MM.1S (cell line): Measurements from ENCODE around the gene KRT75.

Experiments
- DNase-seq: peaks from one replicate; pipeline ENCODE4 v3.0.0-alpha.2; 2015
- H2AFZ ChIP-seq: fragments of 300-600 bp; sonication (generic); 2 replicates; pipeline ENCODE4 v1.6.0; 2016; ENCODE audit warnings: antibody characterized with exemption, low read length
- H3F3A ChIP-seq: fragments of 300-600 bp; sonication (generic); 2 replicates; pipeline ENCODE4 v1.6.1; 2016; ENCODE audit warnings: mild to moderate bottlenecking, antibody characterized with exemption, low read length, moderate library complexity, mixed read lengths; ENCODE audit not compliant: insufficient read depth
- H3K27ac ChIP-seq: fragments of 300-600 bp; sonication (generic); 2 replicates; pipeline ENCODE4 v1.5.1; 2016; ENCODE audit warnings: mild to moderate bottlenecking, low read length
- H3K27me3 ChIP-seq: fragments of 300-600 bp; sonication (generic); replicated peaks from 2 replicates; pipeline ENCODE4 v1.6.0; 2016; ENCODE audit warnings: low read length; ENCODE audit not compliant: insufficient read depth
- H3K36me3 ChIP-seq: fragments of 300-600 bp; sonication (generic); replicated peaks from 2 replicates; pipeline ENCODE4 v1.6.1; 2016; ENCODE audit warnings: mild to moderate bottlenecking, low read length, mixed read lengths; ENCODE audit not compliant: insufficient read depth
- H3K4me1 ChIP-seq: fragments of 300-600 bp; sonication (generic); 2 replicates; pipeline ENCODE4 v1.6.1; 2016; ENCODE audit warnings: low read length, mixed read lengths
- H3K4me2 ChIP-seq: fragments of 300-600 bp; sonication (generic); 2 replicates; pipeline ENCODE4 v1.6.0; 2016; ENCODE audit warnings: low read depth, low read length
- H3K4me3 ChIP-seq: fragments of 300-600 bp; sonication (generic); 2 replicates; pipeline ENCODE4 v1.5.1; 2016; ENCODE audit warnings: low read length, mixed read lengths
- H3K79me2 ChIP-seq: fragments of 300-600 bp; sonication (generic); 2 replicates; pipeline ENCODE4 v1.6.1; 2016; ENCODE audit warnings: mixed run types, low read length, mixed read lengths
- H3K9ac ChIP-seq: fragments of 300-600 bp; sonication (generic); 2 replicates; pipeline ENCODE4 v1.6.1; 2016; ENCODE audit warnings: low read length, mixed read lengths
- H3K9me2 ChIP-seq: fragments of 300-600 bp; sonication (generic); replicated peaks from 2 replicates; pipeline ENCODE4 v1.6.1; 2016; ENCODE audit warnings: mild to moderate bottlenecking, low read length, mixed read lengths; ENCODE audit not compliant: insufficient read depth
- H3K9me3 ChIP-seq: fragments of 300-600 bp; sonication (generic); replicated peaks from 2 replicates; pipeline ENCODE4 v1.6.1; 2016; ENCODE audit warnings: mild to moderate bottlenecking, low read length, mixed read lengths; ENCODE audit not compliant: insufficient read depth
- H4K20me1 ChIP-seq: fragments of 300-600 bp; sonication (generic); 2 replicates; pipeline ENCODE4 v1.6.1; 2016; ENCODE audit warnings: mild to moderate bottlenecking, low read length, moderate library complexity, mixed read lengths; ENCODE audit not compliant: insufficient read depth
- EZH2 ChIP-seq: fragments of 300-600 bp; sonication (generic); optimal IDR thresholded peaks from 2 replicates; pipeline ENCODE3; 2017; ENCODE audit warnings: low read depth, mild to moderate bottlenecking, antibody characterized with exemption, low read length, mixed read lengths
- EZH2phosphoT487 ChIP-seq: fragments of 300-600 bp; sonication (generic); IDR thresholded peaks from 2 replicates; pipeline ENCODE4 v1.6.1; 2018; ENCODE audit warnings: antibody characterized with exemption, low read length
- TF ChIP-seq, protein P1 (sequence below): fragments of 300-600 bp; sonication (generic); IDR thresholded peaks from 2 replicates; pipeline ENCODE4 v1.5.1; 2016; ENCODE audit warnings: antibody characterized with exemption, low read length, mixed read lengths

KRT75 gene

DNA sequence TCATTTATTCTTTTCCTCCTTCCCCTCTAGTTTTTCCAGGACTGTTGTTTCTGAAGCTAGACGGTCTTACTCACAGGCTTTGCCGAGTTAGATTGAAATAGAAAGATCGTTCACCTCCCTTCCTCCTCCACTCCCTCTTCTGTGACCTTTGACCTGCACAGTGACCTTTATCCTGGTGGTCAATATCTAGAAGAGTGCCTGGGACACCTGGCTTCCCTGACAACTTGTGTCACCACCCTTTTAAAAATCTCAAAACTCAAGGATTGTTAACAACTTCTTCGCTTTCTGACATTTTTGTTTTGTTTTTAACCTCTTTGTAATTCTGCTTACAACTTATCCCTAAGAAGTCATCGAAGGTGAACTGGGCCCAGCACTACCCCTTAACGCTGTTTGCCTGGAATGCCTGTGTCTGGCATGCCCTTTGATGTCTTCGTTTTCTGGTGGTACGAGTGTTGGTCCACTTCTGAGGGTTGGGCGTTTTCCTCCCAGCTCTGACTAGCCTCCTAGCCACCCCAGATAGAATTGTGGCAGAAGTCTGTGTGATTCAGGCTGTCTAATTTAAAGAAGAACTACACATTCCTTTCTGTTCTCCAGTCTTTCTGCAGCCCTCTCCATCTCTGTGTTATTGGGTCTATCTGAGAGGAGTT lies 2.8 kb upstream of the KRT75 start:
- Histone ChIP-seq H3K9me3 (no peaks in the 10 kb centered on the region), H3K27me3 (peaks cover 70% of the 10 kb centered on the region), H3F3A (no peaks in the 10 kb centered on the region), H3K4me2 (no peak overlapping the region), H3K9ac (no peak overlapping the region), H3K4me1 (no peaks in the 10 kb centered on the region), H3K36me3 (no peaks in the 10 kb centered on the region), H3K4me3 (no peak overlapping the region), H2AFZ (no peak overlapping the region), H3K79me2 (no peaks in the 10 kb centered on the region), H3K27ac (no peak overlapping the region), H4K20me1 (no peaks in the 10 kb centered on the region), H3K9me2 (no peaks in the 10 kb centered on the region)
- no peak for DNase-seq
- TF ChIP-seq EZH2phosphoT487 (no peak), EZH2 (no peak)
- TF ChIP-seq, protein P1, sequence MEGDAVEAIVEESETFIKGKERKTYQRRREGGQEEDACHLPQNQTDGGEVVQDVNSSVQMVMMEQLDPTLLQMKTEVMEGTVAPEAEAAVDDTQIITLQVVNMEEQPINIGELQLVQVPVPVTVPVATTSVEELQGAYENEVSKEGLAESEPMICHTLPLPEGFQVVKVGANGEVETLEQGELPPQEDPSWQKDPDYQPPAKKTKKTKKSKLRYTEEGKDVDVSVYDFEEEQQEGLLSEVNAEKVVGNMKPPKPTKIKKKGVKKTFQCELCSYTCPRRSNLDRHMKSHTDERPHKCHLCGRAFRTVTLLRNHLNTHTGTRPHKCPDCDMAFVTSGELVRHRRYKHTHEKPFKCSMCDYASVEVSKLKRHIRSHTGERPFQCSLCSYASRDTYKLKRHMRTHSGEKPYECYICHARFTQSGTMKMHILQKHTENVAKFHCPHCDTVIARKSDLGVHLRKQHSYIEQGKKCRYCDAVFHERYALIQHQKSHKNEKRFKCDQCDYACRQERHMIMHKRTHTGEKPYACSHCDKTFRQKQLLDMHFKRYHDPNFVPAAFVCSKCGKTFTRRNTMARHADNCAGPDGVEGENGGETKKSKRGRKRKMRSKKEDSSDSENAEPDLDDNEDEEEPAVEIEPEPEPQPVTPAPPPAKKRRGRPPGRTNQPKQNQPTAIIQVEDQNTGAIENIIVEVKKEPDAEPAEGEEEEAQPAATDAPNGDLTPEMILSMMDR = no peak

DNA sequence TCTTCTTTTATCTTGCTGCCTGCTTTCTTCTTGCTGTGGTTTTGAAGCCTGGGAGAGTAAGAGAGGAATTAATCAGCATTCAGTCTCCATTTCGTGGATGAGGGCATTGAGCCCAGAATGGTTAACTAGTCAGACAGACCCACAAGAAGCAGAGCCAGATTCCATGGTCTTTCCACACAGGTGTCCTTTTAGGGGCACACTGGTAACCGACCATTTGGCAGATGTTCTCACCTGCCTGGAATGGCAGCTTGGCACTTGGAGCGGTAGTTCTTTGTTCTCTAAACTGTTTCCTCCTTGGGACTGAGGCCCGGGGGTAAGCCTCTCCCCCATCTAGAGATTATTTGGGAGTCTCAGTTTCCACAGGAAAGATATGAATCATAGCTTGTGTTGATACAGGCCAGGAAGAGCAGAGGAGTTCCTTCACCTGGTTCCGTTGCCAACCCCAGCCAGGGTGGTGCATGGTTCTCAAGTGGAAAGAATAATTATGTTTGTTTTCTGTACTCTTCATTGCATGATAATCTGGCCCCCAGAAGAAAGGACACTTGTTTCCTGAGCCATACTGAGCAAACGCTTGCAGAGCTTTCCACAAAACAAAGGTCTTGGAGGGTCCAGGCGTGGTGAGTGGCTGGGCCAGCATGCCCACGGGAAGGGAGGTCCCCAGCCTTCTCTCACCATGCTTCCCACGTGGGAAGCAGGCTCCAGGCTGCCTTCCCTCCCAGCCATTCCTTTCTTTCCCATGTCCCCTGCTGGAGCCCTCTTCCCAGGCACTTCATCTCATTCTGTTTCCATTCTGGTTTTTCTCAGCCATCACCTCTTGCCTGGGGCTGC lies 2.0 kb upstream of the KRT75 start:
- no peaks in the 10 kb centered on the region for H4K20me1 ChIP-seq
- no peak overlapping the region for H3K4me3 ChIP-seq
- H2AFZ ChIP-seq = no peak overlapping the region
- H3K79me2 ChIP-seq = no peaks in the 10 kb centered on the region
- no peak overlapping the region for H3K9ac ChIP-seq
- H3K4me2 ChIP-seq = no peak overlapping the region
- H3K9me3 ChIP-seq = no peaks in the 10 kb centered on the region
- no peak overlapping the region for H3K27ac ChIP-seq
- peaks cover 70% of the 10 kb centered on the region for H3K27me3 ChIP-seq
- no peaks in the 10 kb centered on the region for H3F3A ChIP-seq
- no peaks in the 10 kb centered on the region for H3K9me2 ChIP-seq
- TF ChIP-seq EZH2phosphoT487 (no peak), EZH2 (no peak)
- TF ChIP-seq, protein P1 = no peak
- no peak for DNase-seq
- no peaks in the 10 kb centered on the region for H3K4me1 ChIP-seq
- no peaks in the 10 kb centered on the region for H3K36me3 ChIP-seq

DNA sequence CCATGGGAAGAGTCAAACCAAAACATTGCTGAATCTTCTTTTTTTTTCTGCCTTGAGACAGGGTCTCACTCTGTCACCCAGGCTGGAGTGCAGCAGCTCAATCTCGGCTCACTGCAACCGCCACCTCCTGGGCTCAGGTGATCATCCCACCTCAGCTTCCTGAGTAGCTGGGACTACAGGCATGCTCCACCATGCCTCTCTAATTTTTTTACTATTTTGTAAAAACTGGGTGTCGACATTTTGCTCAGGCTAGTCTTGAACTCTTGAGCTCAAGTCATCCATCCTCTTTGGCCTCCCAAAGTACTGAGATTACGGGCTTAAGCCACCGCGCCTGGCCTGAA lies 1.5 kb upstream of the KRT75 start:
- no peak for DNase-seq
- Histone ChIP-seq H2AFZ (no peak overlapping the region), H3K4me1 (no peaks in the 10 kb centered on the region), H3F3A (no peaks in the 10 kb centered on the region), H3K79me2 (no peaks in the 10 kb centered on the region), H3K9me2 (no peaks in the 10 kb centered on the region), H3K27me3 (peaks cover 71% of the 10 kb centered on the region), H3K9me3 (no peaks in the 10 kb centered on the region), H3K36me3 (no peaks in the 10 kb centered on the region), H3K9ac (no peak overlapping the region), H3K4me2 (no peak overlapping the region), H4K20me1 (no peaks in the 10 kb centered on the region), H3K4me3 (no peak overlapping the region), H3K27ac (no peak overlapping the region)
- TF ChIP-seq EZH2phosphoT487 (no peak), EZH2 (no peak)
- TF ChIP-seq, protein P1 = no peak
